WTC11 (cell line): Measurements from ENCODE around the gene CCBE1.

ENCODE experiments used
- ESRRA ChIP-seq: sonication (generic); formaldehyde crosslinking; IDR thresholded peaks from 2 replicates; pipeline ENCODE4 v1.8.1; 2022; ENCODE audit warnings: mild to moderate bottlenecking, missing genetic modification reagents, borderline replicate concordance
- FOXK1 ChIP-seq: sonication (generic); formaldehyde crosslinking; IDR thresholded peaks from 2 replicates; pipeline ENCODE4 v1.8.0; 2022; ENCODE audit warnings: mild to moderate bottlenecking, moderate library complexity, missing genetic modification reagents
- IRF2 ChIP-seq: sonication (generic); formaldehyde crosslinking; IDR thresholded peaks from 2 replicates; pipeline ENCODE4 v1.8.0; 2022; ENCODE audit warnings: low read depth, missing genetic modification reagents, borderline replicate concordance
- OVOL2 ChIP-seq: fragments of 250-450 bp; sonication (Bioruptor Pico); IDR thresholded peaks from 2 replicates; pipeline ENCODE4 v1.9.0; 2021; ENCODE audit warnings: mild to moderate bottlenecking, borderline replicate concordance
- SP1 ChIP-seq: sonication (generic); formaldehyde crosslinking; conservative IDR thresholded peaks from 2 replicates; pipeline ENCODE4 v1.8.1; 2022; ENCODE audit warnings: missing genetic modification reagents
- ZNF138 ChIP-seq: sonication (generic); formaldehyde crosslinking; conservative IDR thresholded peaks from 2 replicates; pipeline ENCODE4 v1.8.1; 2022; ENCODE audit warnings: mild to moderate bottlenecking, moderate library complexity, missing genetic modification reagents
- TF ChIP-seq, protein P1 (sequence below): sonication (generic); formaldehyde crosslinking; IDR thresholded peaks from 2 replicates; pipeline ENCODE4 v1.8.1; 2022; ENCODE audit warnings: missing genetic modification reagents, borderline replicate concordance
- TF ChIP-seq, protein P2 (sequence below): fragments of 200-600 bp; IDR thresholded peaks from 2 replicates; pipeline ENCODE4 v1.8.0; 2022; ENCODE audit warnings: antibody characterized with exemption
- TF ChIP-seq, protein P3 (sequence below): sonication (generic); formaldehyde crosslinking; IDR thresholded peaks from 2 replicates; pipeline ENCODE4 v1.8.1; 2023; ENCODE audit warnings: mild to moderate bottlenecking, missing genetic modification reagents, moderate library complexity
- TF ChIP-seq, protein P4 (sequence below): sonication (generic); formaldehyde crosslinking; IDR thresholded peaks from 2 replicates; pipeline ENCODE4 v1.8.0; 2022; ENCODE audit warnings: missing genetic modification reagents
- TF ChIP-seq, protein P5 (sequence below): sonication (generic); formaldehyde crosslinking; IDR thresholded peaks from 2 replicates; pipeline ENCODE4 v1.8.1; 2023; ENCODE audit warnings: mild to moderate bottlenecking, moderate library complexity, missing genetic modification reagents
- TF ChIP-seq, protein P6 (sequence below): fragments of 250-450 bp; sonication (Bioruptor Pico); IDR thresholded peaks from 2 replicates; pipeline ENCODE4 v1.8.0; 2021; ENCODE audit warnings: mild to moderate bottlenecking
- TF ChIP-seq, protein P7 (sequence below): sonication (generic); formaldehyde crosslinking; IDR thresholded peaks from 2 replicates; pipeline ENCODE4 v1.8.1; 2022; ENCODE audit warnings: low read depth, missing genetic modification reagents, borderline replicate concordance
- TF ChIP-seq, protein P8 (sequence below): sonication (generic); formaldehyde crosslinking; IDR thresholded peaks from 2 replicates; pipeline ENCODE4 v1.8.1; 2023; ENCODE audit warnings: mild to moderate bottlenecking, missing genetic modification reagents, borderline replicate concordance

DNA sequence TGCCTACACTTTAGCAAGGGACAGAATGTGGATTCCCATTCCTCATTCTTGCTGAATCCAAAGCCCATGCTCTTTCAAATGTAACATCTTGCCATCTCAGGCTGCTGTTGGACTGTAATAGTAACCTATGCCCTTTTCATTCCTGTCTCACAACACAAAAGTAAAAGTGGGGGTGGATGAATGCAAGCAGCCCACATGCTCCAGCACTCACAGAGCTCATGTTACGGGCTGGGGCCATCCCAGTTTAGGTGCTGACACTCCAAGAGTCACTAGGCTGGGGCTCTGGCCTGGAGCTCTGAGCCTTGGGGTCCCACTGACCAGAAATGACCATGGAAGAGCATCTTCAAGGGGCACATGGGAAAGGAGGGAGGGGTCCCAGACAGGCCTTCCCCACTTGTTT, 47.6 kb downstream of the CCBE1 start:
- TF ChIP-seq, protein P1, sequence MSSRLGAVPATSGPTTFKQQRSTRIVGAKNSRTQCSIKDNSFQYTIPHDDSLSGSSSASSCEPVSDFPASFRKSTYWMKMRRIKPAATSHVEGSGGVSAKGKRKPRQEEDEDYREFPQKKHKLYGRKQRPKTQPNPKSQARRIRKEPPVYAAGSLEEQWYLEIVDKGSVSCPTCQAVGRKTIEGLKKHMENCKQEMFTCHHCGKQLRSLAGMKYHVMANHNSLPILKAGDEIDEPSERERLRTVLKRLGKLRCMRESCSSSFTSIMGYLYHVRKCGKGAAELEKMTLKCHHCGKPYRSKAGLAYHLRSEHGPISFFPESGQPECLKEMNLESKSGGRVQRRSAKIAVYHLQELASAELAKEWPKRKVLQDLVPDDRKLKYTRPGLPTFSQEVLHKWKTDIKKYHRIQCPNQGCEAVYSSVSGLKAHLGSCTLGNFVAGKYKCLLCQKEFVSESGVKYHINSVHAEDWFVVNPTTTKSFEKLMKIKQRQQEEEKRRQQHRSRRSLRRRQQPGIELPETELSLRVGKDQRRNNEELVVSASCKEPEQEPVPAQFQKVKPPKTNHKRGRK (CRISPR knock-in tag), result no peak
- TF ChIP-seq SP1 (CRISPR knock-in tag), result no peak
- TF ChIP-seq, protein P2, sequence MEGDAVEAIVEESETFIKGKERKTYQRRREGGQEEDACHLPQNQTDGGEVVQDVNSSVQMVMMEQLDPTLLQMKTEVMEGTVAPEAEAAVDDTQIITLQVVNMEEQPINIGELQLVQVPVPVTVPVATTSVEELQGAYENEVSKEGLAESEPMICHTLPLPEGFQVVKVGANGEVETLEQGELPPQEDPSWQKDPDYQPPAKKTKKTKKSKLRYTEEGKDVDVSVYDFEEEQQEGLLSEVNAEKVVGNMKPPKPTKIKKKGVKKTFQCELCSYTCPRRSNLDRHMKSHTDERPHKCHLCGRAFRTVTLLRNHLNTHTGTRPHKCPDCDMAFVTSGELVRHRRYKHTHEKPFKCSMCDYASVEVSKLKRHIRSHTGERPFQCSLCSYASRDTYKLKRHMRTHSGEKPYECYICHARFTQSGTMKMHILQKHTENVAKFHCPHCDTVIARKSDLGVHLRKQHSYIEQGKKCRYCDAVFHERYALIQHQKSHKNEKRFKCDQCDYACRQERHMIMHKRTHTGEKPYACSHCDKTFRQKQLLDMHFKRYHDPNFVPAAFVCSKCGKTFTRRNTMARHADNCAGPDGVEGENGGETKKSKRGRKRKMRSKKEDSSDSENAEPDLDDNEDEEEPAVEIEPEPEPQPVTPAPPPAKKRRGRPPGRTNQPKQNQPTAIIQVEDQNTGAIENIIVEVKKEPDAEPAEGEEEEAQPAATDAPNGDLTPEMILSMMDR, result no peak
- TF ChIP-seq, protein P3, sequence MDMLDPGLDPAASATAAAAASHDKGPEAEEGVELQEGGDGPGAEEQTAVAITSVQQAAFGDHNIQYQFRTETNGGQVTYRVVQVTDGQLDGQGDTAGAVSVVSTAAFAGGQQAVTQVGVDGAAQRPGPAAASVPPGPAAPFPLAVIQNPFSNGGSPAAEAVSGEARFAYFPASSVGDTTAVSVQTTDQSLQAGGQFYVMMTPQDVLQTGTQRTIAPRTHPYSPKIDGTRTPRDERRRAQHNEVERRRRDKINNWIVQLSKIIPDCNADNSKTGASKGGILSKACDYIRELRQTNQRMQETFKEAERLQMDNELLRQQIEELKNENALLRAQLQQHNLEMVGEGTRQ (CRISPR knock-in tag), result no peak
- no peak for TF ChIP-seq OVOL2 (CRISPR knock-in tag)
- TF ChIP-seq, protein P4, sequence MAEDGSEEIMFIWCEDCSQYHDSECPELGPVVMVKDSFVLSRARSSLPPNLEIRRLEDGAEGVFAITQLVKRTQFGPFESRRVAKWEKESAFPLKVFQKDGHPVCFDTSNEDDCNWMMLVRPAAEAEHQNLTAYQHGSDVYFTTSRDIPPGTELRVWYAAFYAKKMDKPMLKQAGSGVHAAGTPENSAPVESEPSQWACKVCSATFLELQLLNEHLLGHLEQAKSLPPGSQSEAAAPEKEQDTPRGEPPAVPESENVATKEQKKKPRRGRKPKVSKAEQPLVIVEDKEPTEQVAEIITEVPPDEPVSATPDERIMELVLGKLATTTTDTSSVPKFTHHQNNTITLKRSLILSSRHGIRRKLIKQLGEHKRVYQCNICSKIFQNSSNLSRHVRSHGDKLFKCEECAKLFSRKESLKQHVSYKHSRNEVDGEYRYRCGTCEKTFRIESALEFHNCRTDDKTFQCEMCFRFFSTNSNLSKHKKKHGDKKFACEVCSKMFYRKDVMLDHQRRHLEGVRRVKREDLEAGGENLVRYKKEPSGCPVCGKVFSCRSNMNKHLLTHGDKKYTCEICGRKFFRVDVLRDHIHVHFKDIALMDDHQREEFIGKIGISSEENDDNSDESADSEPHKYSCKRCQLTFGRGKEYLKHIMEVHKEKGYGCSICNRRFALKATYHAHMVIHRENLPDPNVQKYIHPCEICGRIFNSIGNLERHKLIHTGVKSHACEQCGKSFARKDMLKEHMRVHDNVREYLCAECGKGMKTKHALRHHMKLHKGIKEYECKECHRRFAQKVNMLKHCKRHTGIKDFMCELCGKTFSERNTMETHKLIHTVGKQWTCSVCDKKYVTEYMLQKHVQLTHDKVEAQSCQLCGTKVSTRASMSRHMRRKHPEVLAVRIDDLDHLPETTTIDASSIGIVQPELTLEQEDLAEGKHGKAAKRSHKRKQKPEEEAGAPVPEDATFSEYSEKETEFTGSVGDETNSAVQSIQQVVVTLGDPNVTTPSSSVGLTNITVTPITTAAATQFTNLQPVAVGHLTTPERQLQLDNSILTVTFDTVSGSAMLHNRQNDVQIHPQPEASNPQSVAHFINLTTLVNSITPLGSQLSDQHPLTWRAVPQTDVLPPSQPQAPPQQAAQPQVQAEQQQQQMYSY (CRISPR knock-in tag), result no peak
- TF ChIP-seq, protein P5, sequence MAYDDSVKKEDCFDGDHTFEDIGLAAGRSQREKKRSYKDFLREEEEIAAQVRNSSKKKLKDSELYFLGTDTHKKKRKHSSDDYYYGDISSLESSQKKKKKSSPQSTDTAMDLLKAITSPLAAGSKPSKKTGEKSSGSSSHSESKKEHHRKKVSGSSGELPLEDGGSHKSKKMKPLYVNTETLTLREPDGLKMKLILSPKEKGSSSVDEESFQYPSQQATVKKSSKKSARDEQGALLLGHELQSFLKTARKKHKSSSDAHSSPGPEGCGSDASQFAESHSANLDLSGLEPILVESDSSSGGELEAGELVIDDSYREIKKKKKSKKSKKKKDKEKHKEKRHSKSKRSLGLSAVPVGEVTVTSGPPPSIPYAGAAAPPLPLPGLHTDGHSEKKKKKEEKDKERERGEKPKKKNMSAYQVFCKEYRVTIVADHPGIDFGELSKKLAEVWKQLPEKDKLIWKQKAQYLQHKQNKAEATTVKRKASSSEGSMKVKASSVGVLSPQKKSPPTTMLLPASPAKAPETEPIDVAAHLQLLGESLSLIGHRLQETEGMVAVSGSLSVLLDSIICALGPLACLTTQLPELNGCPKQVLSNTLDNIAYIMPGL, result no peak
- no peak for TF ChIP-seq IRF2 (CRISPR knock-in tag)
- TF ChIP-seq, protein P6, sequence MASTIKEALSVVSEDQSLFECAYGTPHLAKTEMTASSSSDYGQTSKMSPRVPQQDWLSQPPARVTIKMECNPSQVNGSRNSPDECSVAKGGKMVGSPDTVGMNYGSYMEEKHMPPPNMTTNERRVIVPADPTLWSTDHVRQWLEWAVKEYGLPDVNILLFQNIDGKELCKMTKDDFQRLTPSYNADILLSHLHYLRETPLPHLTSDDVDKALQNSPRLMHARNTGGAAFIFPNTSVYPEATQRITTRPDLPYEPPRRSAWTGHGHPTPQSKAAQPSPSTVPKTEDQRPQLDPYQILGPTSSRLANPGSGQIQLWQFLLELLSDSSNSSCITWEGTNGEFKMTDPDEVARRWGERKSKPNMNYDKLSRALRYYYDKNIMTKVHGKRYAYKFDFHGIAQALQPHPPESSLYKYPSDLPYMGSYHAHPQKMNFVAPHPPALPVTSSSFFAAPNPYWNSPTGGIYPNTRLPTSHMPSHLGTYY, result no peak
- TF ChIP-seq FOXK1, result no peak
- no peak for TF ChIP-seq ZNF138 (CRISPR knock-in tag)
- TF ChIP-seq, protein P7, sequence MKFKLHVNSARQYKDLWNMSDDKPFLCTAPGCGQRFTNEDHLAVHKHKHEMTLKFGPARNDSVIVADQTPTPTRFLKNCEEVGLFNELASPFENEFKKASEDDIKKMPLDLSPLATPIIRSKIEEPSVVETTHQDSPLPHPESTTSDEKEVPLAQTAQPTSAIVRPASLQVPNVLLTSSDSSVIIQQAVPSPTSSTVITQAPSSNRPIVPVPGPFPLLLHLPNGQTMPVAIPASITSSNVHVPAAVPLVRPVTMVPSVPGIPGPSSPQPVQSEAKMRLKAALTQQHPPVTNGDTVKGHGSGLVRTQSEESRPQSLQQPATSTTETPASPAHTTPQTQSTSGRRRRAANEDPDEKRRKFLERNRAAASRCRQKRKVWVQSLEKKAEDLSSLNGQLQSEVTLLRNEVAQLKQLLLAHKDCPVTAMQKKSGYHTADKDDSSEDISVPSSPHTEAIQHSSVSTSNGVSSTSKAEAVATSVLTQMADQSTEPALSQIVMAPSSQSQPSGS (CRISPR knock-in tag), result no peak
- TF ChIP-seq, protein P8, sequence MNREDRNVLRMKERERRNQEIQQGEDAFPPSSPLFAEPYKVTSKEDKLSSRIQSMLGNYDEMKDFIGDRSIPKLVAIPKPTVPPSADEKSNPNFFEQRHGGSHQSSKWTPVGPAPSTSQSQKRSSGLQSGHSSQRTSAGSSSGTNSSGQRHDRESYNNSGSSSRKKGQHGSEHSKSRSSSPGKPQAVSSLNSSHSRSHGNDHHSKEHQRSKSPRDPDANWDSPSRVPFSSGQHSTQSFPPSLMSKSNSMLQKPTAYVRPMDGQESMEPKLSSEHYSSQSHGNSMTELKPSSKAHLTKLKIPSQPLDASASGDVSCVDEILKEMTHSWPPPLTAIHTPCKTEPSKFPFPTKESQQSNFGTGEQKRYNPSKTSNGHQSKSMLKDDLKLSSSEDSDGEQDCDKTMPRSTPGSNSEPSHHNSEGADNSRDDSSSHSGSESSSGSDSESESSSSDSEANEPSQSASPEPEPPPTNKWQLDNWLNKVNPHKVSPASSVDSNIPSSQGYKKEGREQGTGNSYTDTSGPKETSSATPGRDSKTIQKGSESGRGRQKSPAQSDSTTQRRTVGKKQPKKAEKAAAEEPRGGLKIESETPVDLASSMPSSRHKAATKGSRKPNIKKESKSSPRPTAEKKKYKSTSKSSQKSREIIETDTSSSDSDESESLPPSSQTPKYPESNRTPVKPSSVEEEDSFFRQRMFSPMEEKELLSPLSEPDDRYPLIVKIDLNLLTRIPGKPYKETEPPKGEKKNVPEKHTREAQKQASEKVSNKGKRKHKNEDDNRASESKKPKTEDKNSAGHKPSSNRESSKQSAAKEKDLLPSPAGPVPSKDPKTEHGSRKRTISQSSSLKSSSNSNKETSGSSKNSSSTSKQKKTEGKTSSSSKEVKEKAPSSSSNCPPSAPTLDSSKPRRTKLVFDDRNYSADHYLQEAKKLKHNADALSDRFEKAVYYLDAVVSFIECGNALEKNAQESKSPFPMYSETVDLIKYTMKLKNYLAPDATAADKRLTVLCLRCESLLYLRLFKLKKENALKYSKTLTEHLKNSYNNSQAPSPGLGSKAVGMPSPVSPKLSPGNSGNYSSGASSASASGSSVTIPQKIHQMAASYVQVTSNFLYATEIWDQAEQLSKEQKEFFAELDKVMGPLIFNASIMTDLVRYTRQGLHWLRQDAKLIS (CRISPR knock-in tag), result no peak
- no peak for TF ChIP-seq ESRRA (CRISPR knock-in tag)
